Osteocyte (in vitro differentiated cells): ENCODE measurements around the gene CCDC74B. TPM values are rescaled to one million over a fixed set of nuclear protein-coding genes. Genes with fewer than 3 reads are reported as not detected.
"Not testable (repeated sequence)": the region's sequence is repeated elsewhere in the genome, so short reads cannot be mapped to it uniquely, and the experiment has no call there.

Experiments
- DNase-seq: peaks from one replicate; pipeline ENCODE4 v3.0.0; 2021; ENCODE audit warnings: mixed read lengths; ENCODE audit not compliant: unreplicated experiment; ENCODE audit errors: extremely low spot score
- H3K27ac Mint-ChIP-seq: one replicate; pipeline ENCODE4 v1.8.0; 2021; ENCODE audit warnings: mild to moderate bottlenecking, mixed read lengths; ENCODE audit not compliant: unreplicated experiment
- H3K27me3 Mint-ChIP-seq: one replicate; pipeline ENCODE4 v1.8.0; 2021; ENCODE audit warnings: mixed read lengths; ENCODE audit not compliant: unreplicated experiment
- H3K36me3 Mint-ChIP-seq: one replicate; pipeline ENCODE4 v1.8.0; 2021; ENCODE audit warnings: mixed read lengths; ENCODE audit not compliant: unreplicated experiment
- H3K4me1 Mint-ChIP-seq: one replicate; pipeline ENCODE4 v1.8.0; 2021; ENCODE audit warnings: mixed read lengths; ENCODE audit not compliant: unreplicated experiment
- H3K4me3 Mint-ChIP-seq: one replicate; pipeline ENCODE4 v1.8.0; 2021; ENCODE audit warnings: mild to moderate bottlenecking, moderate library complexity, mixed read lengths; ENCODE audit not compliant: unreplicated experiment
- H3K9me3 Mint-ChIP-seq: one replicate; pipeline ENCODE4 v1.8.0; 2021; ENCODE audit warnings: mixed read lengths; ENCODE audit not compliant: unreplicated experiment
- CTCF ChIP-seq: fragments of 200-600 bp; sonication (generic); IDR thresholded peaks from 2 replicates; pipeline ENCODE4 v1.5.0; 2021; ENCODE audit warnings: antibody characterized with exemption, mild to moderate bottlenecking, moderate library complexity
- total RNA-seq: library from RNA; stranded (reverse); gene quantifications from 2 replicates; pipeline ENCODE4 v1.2.1, GENCODE V29; 2021

The CCDC74B gene
- total RNA-seq, 1 donor from 2014 or later: 2.2 TPM

GRCh38 chr2:130186391-130186790 lies 41.5 kb upstream of the CCDC74B start:
- no peak overlapping the region for H3K4me3 Mint-ChIP-seq
- peaks cover 14% of the 10 kb centered on the region for H3K4me1 Mint-ChIP-seq
- DNase-seq: no peak

GRCh38 chr2:130185896-130186295 lies 41.0 kb upstream of the CCDC74B start:
- no peak overlapping the region for H3K4me3 Mint-ChIP-seq
- H3K36me3 Mint-ChIP-seq: peaks cover 4% of the 10 kb centered on the region
- peaks cover 17% of the 10 kb centered on the region for H3K4me1 Mint-ChIP-seq
- TF ChIP-seq CTCF: no peak
- no peaks in the 10 kb centered on the region for H3K9me3 Mint-ChIP-seq
- no peak for DNase-seq
- H3K27ac Mint-ChIP-seq: peak overlapping the region; percentile 24
- H3K27me3 Mint-ChIP-seq: no peaks in the 10 kb centered on the region

More at GRCh38 chr2:130186391-130186790, 41.5 kb upstream of the CCDC74B start:
- no peak for TF ChIP-seq CTCF
- Mint-ChIP-seq H3K27ac (no peak overlapping the region), H3K9me3 (no peaks in the 10 kb centered on the region), H3K27me3 (no peaks in the 10 kb centered on the region), H3K36me3 (peaks cover 6% of the 10 kb centered on the region)

GRCh38 chr2:130185436-130185835 lies 40.5 kb upstream of the CCDC74B start:
- H3K4me1 Mint-ChIP-seq: peaks cover 22% of the 10 kb centered on the region
- H3K9me3 Mint-ChIP-seq: no peaks in the 10 kb centered on the region
- H3K36me3 Mint-ChIP-seq: peaks cover 2% of the 10 kb centered on the region
- peak overlapping the region; percentile 24 for H3K27ac Mint-ChIP-seq
- TF ChIP-seq CTCF: no peak
- DNase-seq: no peak
- H3K4me3 Mint-ChIP-seq: peak overlapping the region; percentile 10
- H3K27me3 Mint-ChIP-seq: no peaks in the 10 kb centered on the region

GRCh38 chr2:130183512-130184373 lies 38.8 kb upstream of the CCDC74B start:
- DNase-seq: no peak
- no peaks in the 10 kb centered on the region for H3K27me3 Mint-ChIP-seq
- peak overlapping the region; percentile 79 for H3K4me3 Mint-ChIP-seq
- no peaks in the 10 kb centered on the region for H3K9me3 Mint-ChIP-seq
- H3K36me3 Mint-ChIP-seq: peaks cover 2% of the 10 kb centered on the region
- TF ChIP-seq CTCF: no peak
- peaks cover 26% of the 10 kb centered on the region for H3K4me1 Mint-ChIP-seq
- peak overlapping the region; percentile 82 for H3K27ac Mint-ChIP-seq

- DNase-seq, H3K9me3 Mint-ChIP-seq, H3K27me3 Mint-ChIP-seq, H3K36me3 Mint-ChIP-seq: not testable (repeated sequence)
- Mint-ChIP-seq H3K4me3 (peak overlapping the region; percentile 79), H3K27ac (peak overlapping the region; percentile 82), H3K4me1 (peaks cover 26% of the 10 kb centered on the region)
Measured at GRCh38 chr2:130182826-130183511, 38.1 kb upstream of the CCDC74B start.
